Liver (tissue), 3 donors: ENCODE measurements around the gene SH2D6.

ENCODE experiments used
- EGR1 ChIP-seq, 2 donors: IDR thresholded peaks; 2 replicates each; pipeline ENCODE4 v1.6.1; 2016 to 2018; ENCODE audit warnings: antibody characterized with exemption in 2 of 2, low read depth in 2 of 2
- FOXA2 ChIP-seq: IDR thresholded peaks from 2 replicates; pipeline ENCODE4 v1.6.1; 2016; ENCODE audit warnings: antibody characterized with exemption
- HNF4A ChIP-seq, 2 donors: conservative IDR thresholded peaks; 2 replicates each; pipeline ENCODE4 v1.6.1; 2016; ENCODE audit warnings: antibody characterized with exemption in 2 of 2, mild to moderate bottlenecking in 2 of 2
- JUND ChIP-seq, 2 donors: IDR thresholded peaks; 2 replicates each; pipeline ENCODE4 v1.6.1; 2016; ENCODE audit warnings: antibody characterized with exemption in 2 of 2
- RAD21 ChIP-seq, 2 donors: IDR thresholded peaks; 2 replicates each; pipeline ENCODE4 v1.6.1; 2016; ENCODE audit warnings: antibody characterized with exemption in 2 of 2, mild to moderate bottlenecking in 2 of 2
- SP1 ChIP-seq: IDR thresholded peaks from 2 replicates; pipeline ENCODE4 v1.6.1; 2018; ENCODE audit warnings: antibody characterized with exemption, mild to moderate bottlenecking
- TAF1 ChIP-seq: conservative IDR thresholded peaks from 2 replicates; pipeline ENCODE4 v1.6.1; 2016; ENCODE audit warnings: antibody characterized with exemption, mild to moderate bottlenecking
- YY1 ChIP-seq: IDR thresholded peaks from 2 replicates; pipeline ENCODE4 v1.6.1; 2016; ENCODE audit warnings: antibody characterized with exemption, mild to moderate bottlenecking
- TF ChIP-seq, protein P1 (sequence below): fragments of 150-350 bp; IDR thresholded peaks from 2 replicates; pipeline ENCODE4 v1.5.1; 2017; ENCODE audit warnings: improper control_type of control experiment, low read depth, low read length; ENCODE audit not compliant: missing input control
- TF ChIP-seq, protein P2 (sequence below): IDR thresholded peaks from 2 replicates; pipeline ENCODE4 v1.6.1; 2016; ENCODE audit warnings: antibody characterized with exemption, mild to moderate bottlenecking
- TF ChIP-seq, protein P3 (sequence below): IDR thresholded peaks from 2 replicates; pipeline ENCODE4 v1.6.1; 2016; ENCODE audit warnings: antibody characterized with exemption
- TF ChIP-seq, protein P4 (sequence below): IDR thresholded peaks from 2 replicates; pipeline ENCODE4 v1.6.1; 2016; ENCODE audit warnings: antibody characterized with exemption
- TF ChIP-seq, protein P5 (sequence below): IDR thresholded peaks from 2 replicates; pipeline ENCODE4 v1.6.1; 2016; ENCODE audit warnings: antibody characterized with exemption
- donor health status: healthy.
- donor health status: healthy.

DNA sequence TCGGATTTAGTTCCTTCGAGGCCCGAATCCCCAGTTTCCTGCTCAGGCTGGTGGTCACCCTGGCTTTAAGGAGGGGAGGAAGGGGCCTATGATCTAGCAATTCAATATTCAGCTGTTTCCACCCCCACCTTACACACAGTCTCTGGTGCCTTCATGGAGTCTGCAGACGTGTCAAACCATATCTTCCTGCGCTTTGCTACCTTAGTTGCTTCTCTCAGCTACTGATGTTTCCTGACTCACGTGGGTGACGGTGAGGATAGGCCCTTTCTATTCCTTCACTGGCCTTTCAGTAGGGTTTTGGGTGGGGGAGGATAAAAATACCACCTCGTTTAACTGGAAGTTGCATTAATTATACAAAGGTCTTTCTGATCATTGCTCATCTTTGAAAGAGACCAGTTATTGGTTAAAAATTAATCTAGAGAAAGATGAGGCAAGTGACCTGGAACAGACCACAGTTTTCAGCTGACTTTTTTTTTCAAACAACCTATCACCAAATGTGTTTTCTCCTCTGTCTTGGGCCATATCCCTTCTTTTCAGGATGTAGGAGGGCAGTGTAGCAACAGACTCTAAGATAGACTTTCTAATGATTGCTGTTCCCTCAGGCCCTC lies 49.7 kb downstream of the SH2D6 start:
- TF ChIP-seq YY1 (peak; percentile 48), SP1 (peak; percentile 82), RAD21 (IDR thresholded peaks at IDR 0.05) (peak in 1 of 2 donors; percentile 38), TAF1 (no peak), EGR1 (IDR thresholded peaks at IDR 0.05; ENCODE audit: low read depth in 2 of 2) (no peak), HNF4A (conservative IDR thresholded peaks at IDR 0.05) (peak; percentile 57 to 61), FOXA2 (no peak), JUND (IDR thresholded peaks at IDR 0.05) (peak in 1 of 2 donors; percentile 67)
- TF ChIP-seq, protein P1, sequence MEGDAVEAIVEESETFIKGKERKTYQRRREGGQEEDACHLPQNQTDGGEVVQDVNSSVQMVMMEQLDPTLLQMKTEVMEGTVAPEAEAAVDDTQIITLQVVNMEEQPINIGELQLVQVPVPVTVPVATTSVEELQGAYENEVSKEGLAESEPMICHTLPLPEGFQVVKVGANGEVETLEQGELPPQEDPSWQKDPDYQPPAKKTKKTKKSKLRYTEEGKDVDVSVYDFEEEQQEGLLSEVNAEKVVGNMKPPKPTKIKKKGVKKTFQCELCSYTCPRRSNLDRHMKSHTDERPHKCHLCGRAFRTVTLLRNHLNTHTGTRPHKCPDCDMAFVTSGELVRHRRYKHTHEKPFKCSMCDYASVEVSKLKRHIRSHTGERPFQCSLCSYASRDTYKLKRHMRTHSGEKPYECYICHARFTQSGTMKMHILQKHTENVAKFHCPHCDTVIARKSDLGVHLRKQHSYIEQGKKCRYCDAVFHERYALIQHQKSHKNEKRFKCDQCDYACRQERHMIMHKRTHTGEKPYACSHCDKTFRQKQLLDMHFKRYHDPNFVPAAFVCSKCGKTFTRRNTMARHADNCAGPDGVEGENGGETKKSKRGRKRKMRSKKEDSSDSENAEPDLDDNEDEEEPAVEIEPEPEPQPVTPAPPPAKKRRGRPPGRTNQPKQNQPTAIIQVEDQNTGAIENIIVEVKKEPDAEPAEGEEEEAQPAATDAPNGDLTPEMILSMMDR, result no peak
- TF ChIP-seq, protein P2, sequence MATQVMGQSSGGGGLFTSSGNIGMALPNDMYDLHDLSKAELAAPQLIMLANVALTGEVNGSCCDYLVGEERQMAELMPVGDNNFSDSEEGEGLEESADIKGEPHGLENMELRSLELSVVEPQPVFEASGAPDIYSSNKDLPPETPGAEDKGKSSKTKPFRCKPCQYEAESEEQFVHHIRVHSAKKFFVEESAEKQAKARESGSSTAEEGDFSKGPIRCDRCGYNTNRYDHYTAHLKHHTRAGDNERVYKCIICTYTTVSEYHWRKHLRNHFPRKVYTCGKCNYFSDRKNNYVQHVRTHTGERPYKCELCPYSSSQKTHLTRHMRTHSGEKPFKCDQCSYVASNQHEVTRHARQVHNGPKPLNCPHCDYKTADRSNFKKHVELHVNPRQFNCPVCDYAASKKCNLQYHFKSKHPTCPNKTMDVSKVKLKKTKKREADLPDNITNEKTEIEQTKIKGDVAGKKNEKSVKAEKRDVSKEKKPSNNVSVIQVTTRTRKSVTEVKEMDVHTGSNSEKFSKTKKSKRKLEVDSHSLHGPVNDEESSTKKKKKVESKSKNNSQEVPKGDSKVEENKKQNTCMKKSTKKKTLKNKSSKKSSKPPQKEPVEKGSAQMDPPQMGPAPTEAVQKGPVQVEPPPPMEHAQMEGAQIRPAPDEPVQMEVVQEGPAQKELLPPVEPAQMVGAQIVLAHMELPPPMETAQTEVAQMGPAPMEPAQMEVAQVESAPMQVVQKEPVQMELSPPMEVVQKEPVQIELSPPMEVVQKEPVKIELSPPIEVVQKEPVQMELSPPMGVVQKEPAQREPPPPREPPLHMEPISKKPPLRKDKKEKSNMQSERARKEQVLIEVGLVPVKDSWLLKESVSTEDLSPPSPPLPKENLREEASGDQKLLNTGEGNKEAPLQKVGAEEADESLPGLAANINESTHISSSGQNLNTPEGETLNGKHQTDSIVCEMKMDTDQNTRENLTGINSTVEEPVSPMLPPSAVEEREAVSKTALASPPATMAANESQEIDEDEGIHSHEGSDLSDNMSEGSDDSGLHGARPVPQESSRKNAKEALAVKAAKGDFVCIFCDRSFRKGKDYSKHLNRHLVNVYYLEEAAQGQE, result peak; percentile 31
- TF ChIP-seq, protein P3, sequence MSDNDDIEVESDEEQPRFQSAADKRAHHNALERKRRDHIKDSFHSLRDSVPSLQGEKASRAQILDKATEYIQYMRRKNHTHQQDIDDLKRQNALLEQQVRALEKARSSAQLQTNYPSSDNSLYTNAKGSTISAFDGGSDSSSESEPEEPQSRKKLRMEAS, result no peak
- TF ChIP-seq, protein P4, sequence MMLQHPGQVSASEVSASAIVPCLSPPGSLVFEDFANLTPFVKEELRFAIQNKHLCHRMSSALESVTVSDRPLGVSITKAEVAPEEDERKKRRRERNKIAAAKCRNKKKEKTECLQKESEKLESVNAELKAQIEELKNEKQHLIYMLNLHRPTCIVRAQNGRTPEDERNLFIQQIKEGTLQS, result peak; percentile 87
- TF ChIP-seq, protein P5, sequence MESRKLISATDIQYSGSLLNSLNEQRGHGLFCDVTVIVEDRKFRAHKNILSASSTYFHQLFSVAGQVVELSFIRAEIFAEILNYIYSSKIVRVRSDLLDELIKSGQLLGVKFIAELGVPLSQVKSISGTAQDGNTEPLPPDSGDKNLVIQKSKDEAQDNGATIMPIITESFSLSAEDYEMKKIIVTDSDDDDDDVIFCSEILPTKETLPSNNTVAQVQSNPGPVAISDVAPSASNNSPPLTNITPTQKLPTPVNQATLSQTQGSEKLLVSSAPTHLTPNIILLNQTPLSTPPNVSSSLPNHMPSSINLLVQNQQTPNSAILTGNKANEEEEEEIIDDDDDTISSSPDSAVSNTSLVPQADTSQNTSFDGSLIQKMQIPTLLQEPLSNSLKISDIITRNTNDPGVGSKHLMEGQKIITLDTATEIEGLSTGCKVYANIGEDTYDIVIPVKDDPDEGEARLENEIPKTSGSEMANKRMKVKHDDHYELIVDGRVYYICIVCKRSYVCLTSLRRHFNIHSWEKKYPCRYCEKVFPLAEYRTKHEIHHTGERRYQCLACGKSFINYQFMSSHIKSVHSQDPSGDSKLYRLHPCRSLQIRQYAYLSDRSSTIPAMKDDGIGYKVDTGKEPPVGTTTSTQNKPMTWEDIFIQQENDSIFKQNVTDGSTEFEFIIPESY, result no peak
